Measurements from ENCODE around the gene YJEFN3. TPM values are rescaled to one million over a fixed set of nuclear protein-coding genes. Genes with fewer than 3 reads are reported as not detected.

The YJEFN3 gene
- total and polyA plus RNA-seq, 4 donors, result 0.19 to 0.88 (median 0.63) TPM

DNA sequence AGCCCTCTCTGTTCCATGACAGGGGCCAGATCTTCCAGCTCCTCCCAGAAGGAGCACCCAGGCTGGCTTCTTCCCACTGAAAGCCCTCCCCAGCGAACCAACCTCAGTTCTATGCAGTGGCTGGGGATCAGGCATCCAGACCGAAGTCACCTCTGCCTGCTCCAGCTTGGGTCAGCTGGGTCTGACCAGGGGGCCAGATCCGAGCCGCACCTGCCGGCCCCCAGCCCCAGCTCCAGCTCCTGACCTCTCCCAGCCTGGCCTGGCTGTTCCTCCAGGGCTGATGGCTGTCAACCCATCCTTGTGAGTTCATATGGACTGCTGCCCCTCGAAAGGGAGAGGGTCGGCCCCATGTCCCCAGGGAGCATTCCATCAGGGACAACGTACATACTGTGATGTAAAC lies 21.4 kb upstream of the YJEFN3 start:
- H3K36me3 ChIP-seq (ENCODE audit: control insufficient read depth in 4 of 4, insufficient read depth in 3 of 4, low read depth in 1 of 4, low read length in 3 of 4), result peaks cover 14 to 48% (median 17%) of the 10 kb centered on the region in 4 donors
- no peaks in the 10 kb centered on the region for H3K27me3 ChIP-seq (ENCODE audit: control insufficient read depth in 4 of 4, insufficient read depth in 4 of 4, low read length in 3 of 4)
- H3K4me1 ChIP-seq (ENCODE audit: control insufficient read depth in 4 of 4, insufficient read depth in 4 of 4, low read length in 3 of 4), result no peaks in the 10 kb centered on the region
- no peak overlapping the region for H3K4me3 ChIP-seq (ENCODE audit: low read depth in 1 of 3, low read length in 3 of 3)
- no peak for DNase-seq (ENCODE audit: low spot score)
- TF ChIP-seq GABPA (IDR thresholded peaks at IDR 0.05 in 1 of 2, conservative IDR thresholded peaks at IDR 0.05 in 1 of 2) (no peak), FOXA1 (IDR thresholded peaks at IDR 0.05) (no peak), MAX (IDR thresholded peaks at IDR 0.05) (no peak), FOXA2 (IDR thresholded peaks at IDR 0.05) (no peak), NR2F2 (IDR thresholded peaks at IDR 0.05) (no peak), SP1 (IDR thresholded peaks at IDR 0.05) (no peak), REST (IDR thresholded peaks at IDR 0.05) (no peak), RAD21 (IDR thresholded peaks at IDR 0.05) (no peak), EGR1 (IDR thresholded peaks at IDR 0.05; ENCODE audit: low read depth in 2 of 2) (no peak), HNF4G (IDR thresholded peaks at IDR 0.05) (no peak), HNF4A (conservative IDR thresholded peaks at IDR 0.05) (no peak), JUND (IDR thresholded peaks at IDR 0.05) (no peak), TAF1 (conservative IDR thresholded peaks at IDR 0.05) (no peak), YY1 (IDR thresholded peaks at IDR 0.05) (no peak), ATF3 (IDR thresholded peaks at IDR 0.05) (no peak), RXRA (IDR thresholded peaks at IDR 0.05) (no peak), CTCF (IDR thresholded peaks at IDR 0.05; ENCODE audit: low read depth, low read length, missing input control) (no peak)
- TF ChIP-seq, protein P1, sequence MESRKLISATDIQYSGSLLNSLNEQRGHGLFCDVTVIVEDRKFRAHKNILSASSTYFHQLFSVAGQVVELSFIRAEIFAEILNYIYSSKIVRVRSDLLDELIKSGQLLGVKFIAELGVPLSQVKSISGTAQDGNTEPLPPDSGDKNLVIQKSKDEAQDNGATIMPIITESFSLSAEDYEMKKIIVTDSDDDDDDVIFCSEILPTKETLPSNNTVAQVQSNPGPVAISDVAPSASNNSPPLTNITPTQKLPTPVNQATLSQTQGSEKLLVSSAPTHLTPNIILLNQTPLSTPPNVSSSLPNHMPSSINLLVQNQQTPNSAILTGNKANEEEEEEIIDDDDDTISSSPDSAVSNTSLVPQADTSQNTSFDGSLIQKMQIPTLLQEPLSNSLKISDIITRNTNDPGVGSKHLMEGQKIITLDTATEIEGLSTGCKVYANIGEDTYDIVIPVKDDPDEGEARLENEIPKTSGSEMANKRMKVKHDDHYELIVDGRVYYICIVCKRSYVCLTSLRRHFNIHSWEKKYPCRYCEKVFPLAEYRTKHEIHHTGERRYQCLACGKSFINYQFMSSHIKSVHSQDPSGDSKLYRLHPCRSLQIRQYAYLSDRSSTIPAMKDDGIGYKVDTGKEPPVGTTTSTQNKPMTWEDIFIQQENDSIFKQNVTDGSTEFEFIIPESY (IDR thresholded peaks at IDR 0.05), result no peak
- H3K9me3 ChIP-seq (ENCODE audit: control insufficient read depth in 4 of 4, low read length in 3 of 4), result no peaks in the 10 kb centered on the region
- 95% methylated on average over 8 of the region's 8 CpGs for WGBS
- H3K27ac ChIP-seq (ENCODE audit: low read depth in 1 of 2, low read length in 2 of 2), result no peak overlapping the region
- H3K9ac ChIP-seq (ENCODE audit: low read depth in 1 of 2, low read length in 2 of 2), result no peak overlapping the region
